ENCODE data around the gene KEL. TPM values are rescaled to one million over a fixed set of nuclear protein-coding genes. Genes with fewer than 3 reads are reported as not detected.

The KEL gene
- total RNA-seq, 1 donor from 2014 or later: 0.64 TPM

GRCh38 chr7:142962991-142963390, 828 bp upstream of the KEL start:
- no peak for TF ChIP-seq CTCF (IDR thresholded peaks at IDR 0.05; ENCODE audit: partially characterized antibody, unreplicated experiment)
- H3K4me3 Mint-ChIP-seq (ENCODE audit: unreplicated experiment): no peak overlapping the region
- H3K27me3 Mint-ChIP-seq (ENCODE audit: unreplicated experiment): no peaks in the 10 kb centered on the region
- no peak overlapping the region for H3K27ac Mint-ChIP-seq (ENCODE audit: unreplicated experiment)
- no peak for DNase-seq
- peaks cover 5% of the 10 kb centered on the region for H3K9me3 Mint-ChIP-seq (ENCODE audit: unreplicated experiment)
- H3K36me3 Mint-ChIP-seq (ENCODE audit: unreplicated experiment): peaks cover 4% of the 10 kb centered on the region
- peaks cover 4% of the 10 kb centered on the region for H3K4me1 Mint-ChIP-seq (ENCODE audit: low read depth, unreplicated experiment)

GRCh38 chr7:142961595-142961972, 579 bp downstream of the KEL start:
- H3K4me3 Mint-ChIP-seq (ENCODE audit: unreplicated experiment): no peak overlapping the region
- H3K4me1 Mint-ChIP-seq (ENCODE audit: low read depth, unreplicated experiment): peaks cover 4% of the 10 kb centered on the region
- TF ChIP-seq CTCF (IDR thresholded peaks at IDR 0.05; ENCODE audit: partially characterized antibody, unreplicated experiment): no peak
- H3K9me3 Mint-ChIP-seq (ENCODE audit: unreplicated experiment): peaks cover 5% of the 10 kb centered on the region
- peaks cover 4% of the 10 kb centered on the region for H3K36me3 Mint-ChIP-seq (ENCODE audit: unreplicated experiment)
- no peak overlapping the region for H3K27ac Mint-ChIP-seq (ENCODE audit: unreplicated experiment)
- no peak for DNase-seq
- peaks cover under 1% of the 10 kb centered on the region for H3K27me3 Mint-ChIP-seq (ENCODE audit: unreplicated experiment)

GRCh38 chr7:142960955-142961512, 1.1 kb downstream of the KEL start:
- Mint-ChIP-seq H3K9me3 (ENCODE audit: unreplicated experiment) (peaks cover 5% of the 10 kb centered on the region), H3K4me3 (ENCODE audit: unreplicated experiment) (no peak overlapping the region), H3K36me3 (ENCODE audit: unreplicated experiment) (peaks cover 5% of the 10 kb centered on the region), H3K27ac (ENCODE audit: unreplicated experiment) (no peak overlapping the region), H3K27me3 (ENCODE audit: unreplicated experiment) (peaks cover 3% of the 10 kb centered on the region), H3K4me1 (ENCODE audit: low read depth, unreplicated experiment) (peaks cover 4% of the 10 kb centered on the region)
- TF ChIP-seq CTCF (IDR thresholded peaks at IDR 0.05; ENCODE audit: partially characterized antibody, unreplicated experiment): no peak
- DNase-seq: no peak

GRCh38 chr7:142959202-142959601, 3.0 kb downstream of the KEL start:
- no peak for TF ChIP-seq CTCF (IDR thresholded peaks at IDR 0.05; ENCODE audit: partially characterized antibody, unreplicated experiment)
- H3K27ac Mint-ChIP-seq (ENCODE audit: unreplicated experiment): no peak overlapping the region
- H3K36me3 Mint-ChIP-seq (ENCODE audit: unreplicated experiment): peaks cover 11% of the 10 kb centered on the region
- peaks cover 5% of the 10 kb centered on the region for H3K9me3 Mint-ChIP-seq (ENCODE audit: unreplicated experiment)
- peaks cover 3% of the 10 kb centered on the region for H3K27me3 Mint-ChIP-seq (ENCODE audit: unreplicated experiment)
- no peak overlapping the region for H3K4me3 Mint-ChIP-seq (ENCODE audit: unreplicated experiment)
- peaks cover 4% of the 10 kb centered on the region for H3K4me1 Mint-ChIP-seq (ENCODE audit: low read depth, unreplicated experiment)
- DNase-seq: no peak

GRCh38 chr7:142957723-142958122, 4.4 kb downstream of the KEL start:
- peaks cover 3% of the 10 kb centered on the region for H3K4me1 Mint-ChIP-seq (ENCODE audit: low read depth, unreplicated experiment)
- peaks cover 17% of the 10 kb centered on the region for H3K36me3 Mint-ChIP-seq (ENCODE audit: unreplicated experiment)
- DNase-seq: no peak
- H3K9me3 Mint-ChIP-seq (ENCODE audit: unreplicated experiment): peaks cover 10% of the 10 kb centered on the region
- H3K4me3 Mint-ChIP-seq (ENCODE audit: unreplicated experiment): no peak overlapping the region
- TF ChIP-seq CTCF (IDR thresholded peaks at IDR 0.05; ENCODE audit: partially characterized antibody, unreplicated experiment): no peak
- H3K27me3 Mint-ChIP-seq (ENCODE audit: unreplicated experiment): peaks cover 4% of the 10 kb centered on the region
- H3K27ac Mint-ChIP-seq (ENCODE audit: unreplicated experiment): no peak overlapping the region
